GM12878 (cell line): Measurements from ENCODE around the gene ANKDD1A.

Source experiments
- MXI1 ChIP-seq: fragments of 150-350 bp; IDR thresholded peaks from 2 replicates; pipeline ENCODE4 v1.6.1; 2011; ENCODE audit warnings: low read depth, mild to moderate bottlenecking, inconsistent platforms, low read length, improper control_type of control experiment
- NFYB ChIP-seq: IDR thresholded peaks from 2 replicates; pipeline ENCODE4 v1.6.1; 2011; ENCODE audit warnings: low read depth, mild to moderate bottlenecking, low read length, improper control_type of control experiment, moderate library complexity; ENCODE audit not compliant: insufficient read depth
- POLR2A ChIP-seq: IDR thresholded peaks from 2 replicates; pipeline ENCODE4 v1.6.1; 2011; ENCODE audit warnings: low read depth, mild to moderate bottlenecking, low read length
- REST ChIP-seq: IDR thresholded peaks from 2 replicates; pipeline ENCODE4 v1.6.1; 2012; ENCODE audit warnings: mild to moderate bottlenecking, low read depth, low read length
- RFX5 ChIP-seq: IDR thresholded peaks from 2 replicates; pipeline ENCODE4 v1.6.1; 2011; ENCODE audit warnings: low read depth, low read length, improper control_type of control experiment
- SIN3A ChIP-seq: IDR thresholded peaks from 2 replicates; pipeline ENCODE4 v1.6.1; 2012; ENCODE audit warnings: low read depth, low read length, improper control_type of control experiment
- SUZ12 ChIP-seq: fragments of 200-600 bp; sonication (generic); IDR thresholded peaks from one replicate; pipeline ENCODE4 v1.6.1; 2018; ENCODE audit warnings: antibody characterized with exemption, mild to moderate bottlenecking; ENCODE audit not compliant: unreplicated experiment
- TF ChIP-seq, protein P1 (sequence below), 3 experiments: IDR thresholded peaks in 2 of 3; conservative IDR thresholded peaks in 1 of 3; 2 replicates each; pipeline ENCODE4 v1.5.1; 2011; ENCODE audit warnings: low read depth in 3 of 3, low read length in 3 of 3, mild to moderate bottlenecking in 3 of 3, control low read depth in 2 of 3, moderate library complexity in 2 of 3, inconsistent platforms in 1 of 3, mixed read lengths in 1 of 3; ENCODE audit not compliant: control insufficient read depth in 2 of 3, insufficient read depth in 1 of 3; ENCODE audit errors: extremely low read depth in 1 of 3
- TF ChIP-seq, protein P2 (sequence below): IDR thresholded peaks from 2 replicates; pipeline ENCODE4 v1.6.1; 2012; ENCODE audit warnings: low read depth, low read length, improper control_type of control experiment
- TF ChIP-seq, protein P3 (sequence below): IDR thresholded peaks from 2 replicates; pipeline ENCODE4 v1.6.1; 2011; ENCODE audit warnings: borderline replicate concordance, low read depth, mild to moderate bottlenecking, moderate library complexity, low read length; ENCODE audit not compliant: insufficient read depth, poor library complexity, severe bottlenecking

- TF ChIP-seq, protein P1, sequence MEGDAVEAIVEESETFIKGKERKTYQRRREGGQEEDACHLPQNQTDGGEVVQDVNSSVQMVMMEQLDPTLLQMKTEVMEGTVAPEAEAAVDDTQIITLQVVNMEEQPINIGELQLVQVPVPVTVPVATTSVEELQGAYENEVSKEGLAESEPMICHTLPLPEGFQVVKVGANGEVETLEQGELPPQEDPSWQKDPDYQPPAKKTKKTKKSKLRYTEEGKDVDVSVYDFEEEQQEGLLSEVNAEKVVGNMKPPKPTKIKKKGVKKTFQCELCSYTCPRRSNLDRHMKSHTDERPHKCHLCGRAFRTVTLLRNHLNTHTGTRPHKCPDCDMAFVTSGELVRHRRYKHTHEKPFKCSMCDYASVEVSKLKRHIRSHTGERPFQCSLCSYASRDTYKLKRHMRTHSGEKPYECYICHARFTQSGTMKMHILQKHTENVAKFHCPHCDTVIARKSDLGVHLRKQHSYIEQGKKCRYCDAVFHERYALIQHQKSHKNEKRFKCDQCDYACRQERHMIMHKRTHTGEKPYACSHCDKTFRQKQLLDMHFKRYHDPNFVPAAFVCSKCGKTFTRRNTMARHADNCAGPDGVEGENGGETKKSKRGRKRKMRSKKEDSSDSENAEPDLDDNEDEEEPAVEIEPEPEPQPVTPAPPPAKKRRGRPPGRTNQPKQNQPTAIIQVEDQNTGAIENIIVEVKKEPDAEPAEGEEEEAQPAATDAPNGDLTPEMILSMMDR (IDR thresholded peaks at IDR 0.05 in 2 of 3, conservative IDR thresholded peaks at IDR 0.05 in 1 of 3; ENCODE audit: control insufficient read depth in 2 of 3, extremely low read depth in 1 of 3, insufficient read depth in 1 of 3, low read depth in 3 of 3, low read length in 3 of 3): no peak
- TF ChIP-seq MXI1: no peak
- TF ChIP-seq REST: no peak
- no peak for TF ChIP-seq SIN3A
- TF ChIP-seq, protein P2, sequence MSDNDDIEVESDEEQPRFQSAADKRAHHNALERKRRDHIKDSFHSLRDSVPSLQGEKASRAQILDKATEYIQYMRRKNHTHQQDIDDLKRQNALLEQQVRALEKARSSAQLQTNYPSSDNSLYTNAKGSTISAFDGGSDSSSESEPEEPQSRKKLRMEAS: no peak
- TF ChIP-seq SUZ12: no peak
- no peak for TF ChIP-seq RFX5
- no peak for TF ChIP-seq POLR2A
- no peak for TF ChIP-seq NFYB
- TF ChIP-seq, protein P3, sequence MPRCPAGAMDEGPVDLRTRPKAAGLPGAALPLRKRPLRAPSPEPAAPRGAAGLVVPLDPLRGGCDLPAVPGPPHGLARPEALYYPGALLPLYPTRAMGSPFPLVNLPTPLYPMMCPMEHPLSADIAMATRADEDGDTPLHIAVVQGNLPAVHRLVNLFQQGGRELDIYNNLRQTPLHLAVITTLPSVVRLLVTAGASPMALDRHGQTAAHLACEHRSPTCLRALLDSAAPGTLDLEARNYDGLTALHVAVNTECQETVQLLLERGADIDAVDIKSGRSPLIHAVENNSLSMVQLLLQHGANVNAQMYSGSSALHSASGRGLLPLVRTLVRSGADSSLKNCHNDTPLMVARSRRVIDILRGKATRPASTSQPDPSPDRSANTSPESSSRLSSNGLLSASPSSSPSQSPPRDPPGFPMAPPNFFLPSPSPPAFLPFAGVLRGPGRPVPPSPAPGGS: no peak
Measured at GRCh38 chr15:64904189-64904588, 7.5 kb upstream of the ANKDD1A start.
